HG02642 (cell line): ENCODE data around the gene PCDHA5.
"Not testable (repeated sequence)": the region's sequence is repeated elsewhere in the genome, so short reads cannot be mapped to it uniquely, and the experiment has no call there.

ENCODE experiments used
- ATAC-seq: cut with Tn5 transposase; IDR thresholded peaks from one replicate; pipeline ENCODE4 v1.9.1; 2021; ENCODE audit warnings: mild to moderate bottlenecking; ENCODE audit not compliant: unreplicated experiment, poor library complexity

PCDHA5 gene

DNA sequence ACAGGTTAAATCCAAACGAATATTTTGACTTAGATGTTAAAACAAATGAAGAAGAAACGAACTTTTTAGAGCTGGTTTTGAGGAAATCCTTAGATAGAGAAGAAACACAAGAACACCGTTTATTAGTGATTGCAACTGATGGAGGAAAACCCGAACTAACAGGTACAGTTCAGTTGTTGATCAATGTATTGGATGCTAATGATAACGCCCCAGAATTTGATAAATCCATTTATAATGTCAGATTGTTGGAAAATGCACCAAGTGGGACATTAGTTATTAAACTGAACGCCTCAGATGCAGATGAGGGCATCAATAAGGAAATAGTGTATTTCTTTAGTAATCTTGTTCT, 842 bp downstream of the PCDHA5 start:
- no peak for ATAC-seq

- ATAC-seq, result not testable (repeated sequence)
Observed at GRCh38 chr5:140822969-140823368, 1.6 kb downstream of the PCDHA5 start.

GRCh38 chr5:140823475-140823874, 2.1 kb downstream of the PCDHA5 start:
- no peak for ATAC-seq

DNA sequence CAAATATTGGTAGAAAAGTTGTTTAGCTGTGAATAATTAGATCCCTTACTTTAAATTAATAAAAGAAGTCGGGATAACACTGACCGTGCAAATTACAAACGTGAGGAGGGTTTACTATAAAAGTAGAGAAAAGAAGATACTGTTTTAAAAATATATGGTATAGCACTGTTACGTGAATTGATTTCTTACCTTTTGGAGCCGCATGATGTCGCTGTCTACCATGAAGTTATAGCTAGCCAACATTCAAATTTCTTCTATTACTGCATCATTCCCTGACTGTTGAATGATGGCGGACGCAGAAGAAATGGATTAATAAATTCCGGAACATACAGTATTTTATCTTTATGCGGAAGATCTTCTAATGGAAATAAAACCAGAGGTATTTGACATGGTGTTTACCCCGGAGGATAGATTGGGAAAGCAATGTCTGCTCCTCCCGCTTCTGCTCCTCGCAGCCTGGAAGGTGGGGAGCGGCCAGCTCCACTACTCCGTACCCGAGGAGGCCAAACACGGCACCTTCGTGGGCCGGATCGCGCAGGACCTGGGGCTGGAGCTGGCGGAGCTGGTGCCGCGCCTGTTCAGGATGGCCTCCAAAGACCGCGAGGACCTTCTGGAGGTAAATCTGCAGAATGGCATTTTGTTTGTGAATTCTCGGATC, 6.4 kb downstream of the PCDHA5 start, which contains the start of gene PCDHA6:
TSS of gene PCDHA6 (plus strand) at position 257 of the 658 bp plus-strand sequence. CDS start at position 389, 132 bp downstream.
- ATAC-seq, result no peak

DNA sequence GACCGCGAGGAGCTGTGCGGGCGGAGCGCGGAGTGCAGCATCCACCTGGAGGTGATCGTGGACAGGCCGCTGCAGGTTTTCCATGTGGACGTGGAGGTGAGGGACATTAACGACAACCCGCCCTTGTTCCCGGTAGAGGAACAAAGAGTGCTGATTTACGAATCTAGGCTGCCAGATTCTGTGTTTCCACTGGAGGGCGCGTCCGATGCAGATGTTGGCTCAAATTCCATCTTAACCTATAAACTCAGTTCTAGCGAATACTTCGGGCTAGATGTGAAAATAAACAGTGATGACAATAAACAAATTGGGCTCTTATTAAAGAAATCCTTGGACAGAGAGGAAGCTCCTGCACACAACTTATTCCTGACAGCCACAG, 6.9 kb downstream of the PCDHA5 start:
- no peak for ATAC-seq

GRCh38 chr5:140829511-140830501, 8.4 kb downstream of the PCDHA5 start:
- not testable (repeated sequence) for ATAC-seq

GRCh38 chr5:140833993-140834392, 12.6 kb downstream of the PCDHA5 start, which contains the start of gene PCDHA7:
Gene PCDHA7 (plus strand): TSS chr5:140834269. CDS start chr5:140834384, 115 bp downstream.
- ATAC-seq, result no peak

DNA sequence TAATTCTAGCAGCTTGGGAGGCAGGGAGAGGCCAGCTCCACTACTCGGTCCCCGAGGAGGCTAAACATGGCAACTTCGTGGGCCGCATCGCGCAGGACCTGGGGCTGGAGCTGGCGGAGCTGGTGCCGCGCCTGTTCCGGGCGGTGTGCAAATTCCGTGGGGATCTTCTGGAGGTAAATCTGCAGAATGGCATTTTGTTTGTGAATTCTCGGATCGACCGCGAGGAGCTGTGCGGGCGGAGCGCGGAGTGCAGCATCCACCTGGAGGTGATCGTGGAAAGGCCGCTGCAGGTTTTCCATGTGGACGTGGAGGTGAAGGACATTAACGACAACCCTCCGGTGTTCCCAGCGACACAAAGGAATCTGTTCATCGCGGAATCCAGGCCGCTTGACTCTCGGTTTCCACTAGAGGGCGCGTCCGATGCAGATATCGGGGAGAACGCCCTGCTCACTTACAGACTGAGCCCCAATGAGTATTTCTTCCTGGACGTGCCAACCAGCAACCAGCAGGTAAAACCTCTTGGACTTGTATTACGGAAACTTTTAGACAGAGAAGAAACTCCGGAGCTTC, 13.1 kb downstream of the PCDHA5 start:
- not testable (repeated sequence) for ATAC-seq

GRCh38 chr5:140835622-140836510, 14.5 kb downstream of the PCDHA5 start:
- no peak for ATAC-seq

- ATAC-seq, result no peak
Observed at GRCh38 chr5:140840978-140841962, 19.9 kb downstream of the PCDHA5 start, which contains the start of gene PCDHA8. Gene PCDHA8 (plus strand): TSS chr5:140841187. CDS start chr5:140841322, 135 bp downstream.

GRCh38 chr5:140842798-140843733, 21.7 kb downstream of the PCDHA5 start:
- ATAC-seq, result no peak

GRCh38 chr5:140848139-140849102, 27.0 kb downstream of the PCDHA5 start, which contains the start of gene PCDHA9:
Gene PCDHA9 (plus strand): TSS chr5:140848382. CDS start chr5:140848496, 114 bp downstream.
- ATAC-seq, result not testable (repeated sequence)

- ATAC-seq, result not testable (repeated sequence)
Observed at GRCh38 chr5:140849831-140850634, 28.6 kb downstream of the PCDHA5 start.

DNA sequence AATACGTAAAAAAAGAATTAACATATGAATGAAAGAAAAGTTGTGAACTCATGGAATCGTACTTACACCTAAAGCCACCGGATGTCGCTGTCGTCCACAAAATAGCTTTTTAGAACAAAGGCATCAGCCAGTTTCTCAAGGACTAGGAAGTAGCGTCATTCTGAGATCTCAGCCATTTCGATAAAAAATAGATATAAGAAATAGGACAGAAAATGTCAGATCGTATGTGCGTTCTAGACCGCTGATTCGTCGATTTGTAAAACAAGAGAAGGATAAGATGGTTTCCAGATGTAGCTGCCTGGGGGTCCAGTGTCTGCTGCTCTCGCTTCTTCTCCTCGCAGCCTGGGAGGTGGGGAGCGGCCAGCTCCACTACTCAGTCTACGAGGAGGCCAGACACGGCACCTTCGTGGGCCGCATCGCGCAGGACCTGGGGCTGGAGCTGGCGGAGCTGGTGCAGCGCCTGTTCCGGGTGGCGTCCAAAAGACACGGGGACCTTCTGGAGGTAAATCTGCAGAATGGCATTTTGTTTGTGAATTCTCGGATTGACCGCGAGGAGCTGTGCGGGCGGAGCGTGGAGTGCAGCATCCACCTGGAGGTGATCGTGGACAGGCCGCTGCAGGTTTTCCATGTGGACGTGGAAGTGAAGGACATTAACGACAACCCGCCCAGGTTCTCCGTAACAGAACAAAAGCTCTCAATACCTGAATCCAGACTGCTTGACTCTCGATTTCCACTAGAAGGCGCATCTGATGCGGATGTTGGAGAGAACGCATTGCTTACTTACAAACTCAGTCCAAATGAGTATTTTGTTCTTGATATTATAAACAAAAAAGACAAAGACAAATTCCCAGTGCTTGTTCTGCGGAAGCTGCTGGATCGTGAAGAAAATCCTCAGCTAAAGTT, 34.6 kb downstream of the PCDHA5 start, which contains the start of gene PCDHA10:
TSS of gene PCDHA10 (plus strand) at position 126 of the 903 bp plus-strand sequence. CDS start at position 278, 152 bp downstream.
- ATAC-seq, result no peak
